ENCODE data around the gene AQP6.

AQP6 gene

GRCh38 chr12:49965836-49966235 is 6.9 kb upstream of the AQP6 start:
- Histone ChIP-seq H3K9me3 (replicated peaks in 1 of 11) (no peaks in the 10 kb centered on the region), H3K36me3 (no peaks in the 10 kb centered on the region), H3K4me2 (peak overlapping the region in 1 of 11 experiments; percentile 15; a peak in 1 of 22 replicates), H3K27ac (no peak overlapping the region), H3K9ac (no peak overlapping the region), H3K4me3 (no peak overlapping the region), H4K20me1 (peaks cover 0 to 22% (median 0%) of the 10 kb centered on the region in 11 experiments; a peak in 7 of 22 replicates), H3K4me1 (peaks cover 25 to 49% (median 40%) of the 10 kb centered on the region in 10 experiments), H3K27me3 (peaks cover 47 to 73% (median 60%) of the 10 kb centered on the region in 11 experiments)
- no peak for TF ChIP-seq Cebpa-rat (IDR thresholded peaks at IDR 0.05)

DNA sequence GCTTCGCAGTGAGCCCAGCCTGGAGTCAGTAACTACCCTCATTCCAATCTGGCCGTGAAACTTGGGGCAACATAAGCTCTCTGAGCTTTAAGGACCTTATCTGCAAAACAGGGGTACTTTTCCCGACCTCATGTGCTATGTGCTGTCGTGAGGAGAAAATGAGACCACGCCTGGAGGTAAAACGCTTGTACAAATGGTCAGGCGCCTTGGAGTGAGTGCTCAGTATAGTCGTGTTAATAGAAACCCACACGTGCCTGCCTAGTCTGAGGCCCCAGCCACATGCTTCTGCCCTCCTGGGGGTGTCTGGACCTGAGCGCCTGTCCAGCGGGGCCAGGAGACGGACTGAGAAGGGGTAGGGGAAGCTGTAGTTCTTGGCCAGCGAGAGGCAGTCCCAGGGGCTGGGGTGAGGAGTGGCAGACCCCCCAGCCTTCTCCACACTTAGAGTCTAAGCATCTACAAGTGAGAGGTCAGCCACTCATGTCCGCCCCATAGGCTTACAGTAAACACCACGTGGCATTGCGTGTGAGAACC is 6.2 kb upstream of the AQP6 start:
- Histone ChIP-seq H3K27ac (no peak overlapping the region), H3K4me1 (peaks cover 18 to 42% (median 33%) of the 10 kb centered on the region in 10 experiments), H3K4me3 (no peak overlapping the region), H3K27me3 (peaks cover 39 to 65% (median 52%) of the 10 kb centered on the region in 11 experiments), H4K20me1 (peaks cover 0 to 17% (median 0%) of the 10 kb centered on the region in 11 experiments; a peak in 5 of 22 replicates), H3K4me2 (peak overlapping the region in 7 of 11 experiments; percentile 81 to 99 (median 88); a peak in 8 of 22 replicates), H3K9ac (no peak overlapping the region), H3K9me3 (replicated peaks in 1 of 11) (no peaks in the 10 kb centered on the region), H3K36me3 (no peaks in the 10 kb centered on the region)
- no peak for TF ChIP-seq Cebpa-rat (IDR thresholded peaks at IDR 0.05)

GRCh38 chr12:49967042-49967776 is 5.5 kb upstream of the AQP6 start:
- H3K9ac ChIP-seq = peak overlapping the region in 2 of 11 experiments; percentile 22 to 27; a peak in 2 of 22 replicates
- TF ChIP-seq Cebpa-rat (IDR thresholded peaks at IDR 0.05) = no peak
- H3K4me3 ChIP-seq = peak overlapping the region in 8 of 10 experiments; percentile 32 to 63 (median 44); a peak in 12 of 20 replicates
- no peaks in the 10 kb centered on the region for H3K9me3 ChIP-seq (replicated peaks in 1 of 11)
- no peaks in the 10 kb centered on the region for H3K36me3 ChIP-seq
- H4K20me1 ChIP-seq = peaks cover 0 to 13% (median 0%) of the 10 kb centered on the region in 11 experiments; a peak in 5 of 22 replicates
- H3K27ac ChIP-seq = no peak overlapping the region
- H3K4me2 ChIP-seq = peak overlapping the region; percentile 80 to 99 (median 83)
- peaks cover 23 to 44% (median 34%) of the 10 kb centered on the region in 10 experiments for H3K4me1 ChIP-seq
- peaks cover 33 to 59% (median 46%) of the 10 kb centered on the region in 11 experiments for H3K27me3 ChIP-seq

DNA sequence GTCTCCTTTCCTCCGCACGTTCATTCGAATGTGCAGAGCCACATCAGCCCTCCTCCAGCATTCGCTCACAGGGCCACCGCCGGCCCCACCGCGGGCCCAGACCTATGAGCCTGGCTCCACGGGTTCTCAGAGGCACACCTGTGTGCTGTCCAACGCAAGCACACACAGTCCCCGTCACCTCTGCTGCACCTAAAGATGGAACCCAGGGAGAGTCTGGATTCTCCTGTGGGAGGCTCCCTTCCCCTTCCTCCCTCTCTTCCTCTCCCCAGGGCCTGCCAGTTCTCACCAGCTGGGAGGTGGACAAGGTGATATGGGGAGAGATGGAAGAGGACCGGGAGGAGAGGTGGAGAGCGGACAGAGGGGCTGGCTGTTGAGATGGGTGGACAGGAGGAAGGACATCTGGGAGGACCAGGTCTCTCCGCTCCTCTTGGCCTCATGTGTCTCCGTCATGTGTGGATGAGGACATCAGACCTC is 4.9 kb upstream of the AQP6 start:
- Histone ChIP-seq H3K4me1 (peaks cover 27 to 50% (median 39%) of the 10 kb centered on the region in 10 experiments), H3K27ac (no peak overlapping the region), H3K27me3 (peaks cover 27 to 53% (median 40%) of the 10 kb centered on the region in 11 experiments), H3K9ac (0 out of 22 replicates have a peak overlapping the region, but pooled peaks of 1 of the 11 experiments have one; percentile 9), H4K20me1 (peaks cover 0 to 10% (median 0%) of the 10 kb centered on the region in 11 experiments; a peak in 4 of 22 replicates), H3K36me3 (no peaks in the 10 kb centered on the region), H3K4me3 (peak overlapping the region in 5 of 10 experiments; percentile 38 to 63 (median 46); a peak in 6 of 20 replicates), H3K9me3 (replicated peaks in 1 of 11) (no peaks in the 10 kb centered on the region), H3K4me2 (peak overlapping the region; percentile 80 to 99 (median 83))
- TF ChIP-seq Cebpa-rat (IDR thresholded peaks at IDR 0.05) = no peak

GRCh38 chr12:49968471-49968870 is 4.3 kb upstream of the AQP6 start:
- no peak overlapping the region for H3K4me3 ChIP-seq
- H4K20me1 ChIP-seq = peaks cover 0 to 7% (median 0%) of the 10 kb centered on the region in 11 experiments; a peak in 4 of 22 replicates

DNA sequence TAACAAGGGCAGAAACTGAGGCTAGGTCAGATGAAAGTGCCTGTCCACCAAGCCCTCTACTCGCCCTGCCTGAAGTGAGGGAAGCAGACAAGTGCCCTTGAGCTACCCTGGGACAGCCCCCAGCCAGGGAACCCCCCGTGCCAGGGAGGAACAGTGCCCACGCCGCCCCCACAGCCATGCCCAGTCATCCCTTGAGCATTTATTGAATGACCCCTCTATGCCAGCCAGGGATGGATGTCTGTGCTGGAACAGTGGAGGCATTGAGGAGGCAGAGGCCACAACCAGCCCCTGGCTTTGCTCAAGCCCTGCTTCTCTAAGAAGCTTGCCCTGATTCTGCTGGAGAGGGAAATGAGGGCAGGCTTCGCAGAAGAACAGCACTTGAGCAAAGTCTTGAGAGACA is 3.7 kb upstream of the AQP6 start:
- Histone ChIP-seq H3K9me3 (replicated peaks in 1 of 11) (no peaks in the 10 kb centered on the region), H3K4me1 (peaks cover 32 to 59% (median 41%) of the 10 kb centered on the region in 10 experiments), H3K4me3 (no peak overlapping the region), H3K9ac (no peak overlapping the region; a peak in 1 of 22 replicates), H3K36me3 (no peaks in the 10 kb centered on the region), H3K4me2 (peak overlapping the region in 10 of 11 experiments; percentile 21 to 72 (median 54); a peak in 19 of 22 replicates), H3K27ac (no peak overlapping the region), H4K20me1 (peaks cover 0 to 1% (median 0%) of the 10 kb centered on the region in 11 experiments; a peak in 3 of 22 replicates), H3K27me3 (peaks cover 15 to 41% (median 28%) of the 10 kb centered on the region in 11 experiments)
- TF ChIP-seq Cebpa-rat (IDR thresholded peaks at IDR 0.05) = no peak

More at GRCh38 chr12:49968471-49968870, 4.3 kb upstream of the AQP6 start:
- Histone ChIP-seq H3K27me3 (peaks cover 21 to 46% (median 33%) of the 10 kb centered on the region in 11 experiments), H3K4me2 (peak overlapping the region in 2 of 11 experiments; percentile 66 to 69; a peak in 2 of 22 replicates), H3K9me3 (replicated peaks in 1 of 11) (no peaks in the 10 kb centered on the region), H3K4me1 (peaks cover 30 to 56% (median 41%) of the 10 kb centered on the region in 10 experiments), H3K9ac (no peak overlapping the region), H3K36me3 (no peaks in the 10 kb centered on the region), H3K27ac (no peak overlapping the region)
- TF ChIP-seq Cebpa-rat (IDR thresholded peaks at IDR 0.05) = no peak

- H3K36me3 ChIP-seq = no peaks in the 10 kb centered on the region
- peak overlapping the region; percentile 16 to 72 (median 52) for H3K4me2 ChIP-seq
- peaks cover 24 to 62% (median 43%) of the 10 kb centered on the region in 10 experiments for H3K4me1 ChIP-seq
- no peaks in the 10 kb centered on the region; a peak in 2 of 22 replicates for H4K20me1 ChIP-seq
- H3K9me3 ChIP-seq (replicated peaks in 1 of 11) = no peaks in the 10 kb centered on the region
- H3K27me3 ChIP-seq = peaks cover 7 to 33% (median 20%) of the 10 kb centered on the region in 11 experiments; a peak in 21 of 22 replicates
- H3K27ac ChIP-seq = no peak overlapping the region
- TF ChIP-seq Cebpa-rat (IDR thresholded peaks at IDR 0.05) = no peak
- H3K9ac ChIP-seq = no peak overlapping the region
- H3K4me3 ChIP-seq = no peak overlapping the region
Observed at GRCh38 chr12:49969651-49970429, 2.9 kb upstream of the AQP6 start.

DNA sequence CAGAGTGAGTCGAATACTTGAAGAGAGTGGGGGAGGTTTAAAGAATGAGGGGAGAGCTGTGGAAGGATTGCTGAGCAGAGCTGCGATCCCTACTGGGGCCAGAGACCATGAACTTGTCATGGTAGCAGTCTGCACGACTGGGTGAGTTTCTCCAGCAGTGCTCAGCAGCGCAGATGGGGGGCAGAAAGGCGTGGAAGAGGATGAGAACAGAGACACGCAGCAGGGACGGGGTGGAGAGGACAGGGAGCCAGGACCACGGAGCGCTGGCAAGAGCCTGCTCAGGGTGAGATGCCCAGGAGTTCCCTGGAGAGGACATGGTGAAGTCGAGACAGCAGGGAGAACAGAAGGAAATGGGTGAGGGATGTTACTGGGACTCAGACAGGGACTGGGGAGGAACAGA is 2.1 kb upstream of the AQP6 start:
- no peaks in the 10 kb centered on the region for H3K36me3 ChIP-seq
- no peak for TF ChIP-seq Cebpa-rat (IDR thresholded peaks at IDR 0.05)
- H3K4me2 ChIP-seq = no peak overlapping the region
- H3K4me3 ChIP-seq = no peak overlapping the region
- H3K4me1 ChIP-seq = peaks cover 24 to 69% (median 49%) of the 10 kb centered on the region in 10 experiments
- no peaks in the 10 kb centered on the region; a peak in 2 of 22 replicates for H4K20me1 ChIP-seq
- no peak overlapping the region for H3K9ac ChIP-seq
- H3K9me3 ChIP-seq (replicated peaks in 1 of 11) = no peaks in the 10 kb centered on the region
- H3K27ac ChIP-seq = no peak overlapping the region
- peaks cover 2 to 24% (median 12%) of the 10 kb centered on the region in 11 experiments; a peak in 17 of 22 replicates for H3K27me3 ChIP-seq

Measured in BLaER1 treated with 17β-estradiol and CSF1 and Interleukin-3, amounts not matched to agents 10 nM and 100 nM (cell line).